ENCODE results near the gene MAN1B1.

MAN1B1 gene

GRCh38 chr9:137150617-137151457 is 64.1 kb downstream of the MAN1B1 start:
- TF ChIP-seq SIN3A (IDR thresholded peaks at IDR 0.05; ENCODE audit: borderline replicate concordance, insufficient read depth, low read length) (no peak), REST (IDR thresholded peaks at IDR 0.05; ENCODE audit: insufficient read depth in 1 of 2, low read depth in 2 of 2, low read length in 2 of 2) (no peak), POLR2AphosphoS5 (IDR thresholded peaks at IDR 0.05; ENCODE audit: low read depth, low read length) (no peak), TAF1 (IDR thresholded peaks at IDR 0.05; ENCODE audit: borderline replicate concordance, insufficient read depth, low read length) (no peak), FOXP2 (optimal IDR thresholded peaks at IDR 0.05; ENCODE audit: borderline replicate concordance, extremely low read depth, extremely low read length, insufficient read depth) (no peak)

GRCh38 chr9:137152844-137153405 is 66.1 kb downstream of the MAN1B1 start:
- TF ChIP-seq SIN3A (IDR thresholded peaks at IDR 0.05; ENCODE audit: borderline replicate concordance, insufficient read depth, low read length), result no peak
- no peak for TF ChIP-seq REST (IDR thresholded peaks at IDR 0.05; ENCODE audit: insufficient read depth in 1 of 2, low read depth in 2 of 2, low read length in 2 of 2)
- TF ChIP-seq FOXP2 (optimal IDR thresholded peaks at IDR 0.05; ENCODE audit: borderline replicate concordance, extremely low read depth, extremely low read length, insufficient read depth), result no peak
- no peak for TF ChIP-seq POLR2AphosphoS5 (IDR thresholded peaks at IDR 0.05; ENCODE audit: low read depth, low read length)
- no peak for TF ChIP-seq TAF1 (IDR thresholded peaks at IDR 0.05; ENCODE audit: borderline replicate concordance, insufficient read depth, low read length)

GRCh38 chr9:137156567-137157375 is 70.0 kb downstream of the MAN1B1 start:
- TF ChIP-seq POLR2AphosphoS5 (IDR thresholded peaks at IDR 0.05; ENCODE audit: low read depth, low read length) (no peak), FOXP2 (optimal IDR thresholded peaks at IDR 0.05; ENCODE audit: borderline replicate concordance, extremely low read depth, extremely low read length, insufficient read depth) (no peak), TAF1 (IDR thresholded peaks at IDR 0.05; ENCODE audit: borderline replicate concordance, insufficient read depth, low read length) (no peak), REST (IDR thresholded peaks at IDR 0.05; ENCODE audit: insufficient read depth in 1 of 2, low read depth in 2 of 2, low read length in 2 of 2) (no peak), SIN3A (IDR thresholded peaks at IDR 0.05; ENCODE audit: borderline replicate concordance, insufficient read depth, low read length) (no peak)

GRCh38 chr9:137157618-137158415 is 71.0 kb downstream of the MAN1B1 start:
- TF ChIP-seq SIN3A (IDR thresholded peaks at IDR 0.05; ENCODE audit: borderline replicate concordance, insufficient read depth, low read length) (no peak), FOXP2 (optimal IDR thresholded peaks at IDR 0.05; ENCODE audit: borderline replicate concordance, extremely low read depth, extremely low read length, insufficient read depth) (no peak), REST (IDR thresholded peaks at IDR 0.05; ENCODE audit: insufficient read depth in 1 of 2, low read depth in 2 of 2, low read length in 2 of 2) (no peak), POLR2AphosphoS5 (IDR thresholded peaks at IDR 0.05; ENCODE audit: low read depth, low read length) (no peak), TAF1 (IDR thresholded peaks at IDR 0.05; ENCODE audit: borderline replicate concordance, insufficient read depth, low read length) (no peak)
